WTC11 (cell line): ENCODE measurements around the gene DMXL1. TPM values are rescaled to one million over a fixed set of nuclear protein-coding genes. Genes with fewer than 3 reads are reported as not detected.

Experiments used
- ATAC-seq: fragments of 200-7000 bp; cut with Tn5 transposase; 2 replicates; pipeline ENCODE4 v1.10.0; 2021; ENCODE audit warnings: mild to moderate bottlenecking, moderate library complexity
- CTCF ChIA-PET: fragments of 300-600 bp; sonication (Branson Sonifier 250); formaldehyde crosslinking; loops from one replicate; lab custom pipeline; 2021; ENCODE audit warnings: antibody characterized with exemption; lab: Charles Lee
- POLR2A ChIA-PET: fragments of 350-600 bp; sonication (Branson Sonifier 250); formaldehyde crosslinking; loops from one replicate; lab custom pipeline; 2021; ENCODE audit warnings: antibody characterized with exemption; lab: Charles Lee
- DNase-seq: peaks from one replicate; pipeline ENCODE4 v3.0.0; 2021; ENCODE audit warnings: low spot score
- H3K27ac Mint-ChIP-seq: 2 replicates; pipeline ENCODE4 v1.8.0; 2021; ENCODE audit warnings: mixed read lengths
- H3K27me3 Mint-ChIP-seq: 2 replicates; pipeline ENCODE4 v1.8.0; 2021; ENCODE audit warnings: low read depth, mild to moderate bottlenecking, moderate library complexity, mixed read lengths
- H3K36me3 Mint-ChIP-seq: 2 replicates; pipeline ENCODE4 v1.8.0; 2021; ENCODE audit warnings: mixed read lengths
- H3K4me1 Mint-ChIP-seq: 2 replicates; pipeline ENCODE4 v1.8.0; 2022; ENCODE audit warnings: mixed read lengths
- H3K4me3 Mint-ChIP-seq: 2 replicates; pipeline ENCODE4 v1.8.0; 2021; ENCODE audit warnings: mild to moderate bottlenecking, moderate library complexity, mixed read lengths
- H3K9me3 Mint-ChIP-seq: 2 replicates; pipeline ENCODE4 v1.8.0; 2021; ENCODE audit warnings: mixed read lengths
- AR ChIP-seq: fragments of 250-450 bp; sonication (Bioruptor Pico); IDR thresholded peaks from 2 replicates; pipeline ENCODE4 v1.9.0; 2021; ENCODE audit warnings: mild to moderate bottlenecking
- ARID4B ChIP-seq: sonication (generic); formaldehyde crosslinking; IDR thresholded peaks from 2 replicates; pipeline ENCODE4 v1.8.0; 2023; ENCODE audit warnings: missing genetic modification reagents, mild to moderate bottlenecking, borderline replicate concordance
- ATF1 ChIP-seq: sonication (generic); formaldehyde crosslinking; IDR thresholded peaks from 2 replicates; pipeline ENCODE4 v1.8.1; 2023; ENCODE audit warnings: mild to moderate bottlenecking, moderate library complexity, missing genetic modification reagents
- CREM ChIP-seq: sonication (generic); formaldehyde crosslinking; IDR thresholded peaks from 2 replicates; pipeline ENCODE4 v1.8.1; 2022; ENCODE audit warnings: mild to moderate bottlenecking, missing genetic modification reagents, moderate library complexity
- E2F5 ChIP-seq: sonication (generic); formaldehyde crosslinking; IDR thresholded peaks from 2 replicates; pipeline ENCODE4 v1.8.1; 2022; ENCODE audit warnings: mild to moderate bottlenecking, moderate library complexity, missing genetic modification reagents
- EMX1 ChIP-seq: fragments of 250-450 bp; sonication (Bioruptor Pico); IDR thresholded peaks from 2 replicates; pipeline ENCODE4 v1.8.0; 2021; ENCODE audit warnings: mild to moderate bottlenecking
- ERG ChIP-seq: fragments of 250-450 bp; sonication (Bioruptor Pico); IDR thresholded peaks from 2 replicates; pipeline ENCODE4 v1.8.0; 2021; ENCODE audit warnings: mild to moderate bottlenecking
- ESRRA ChIP-seq: sonication (generic); formaldehyde crosslinking; IDR thresholded peaks from 2 replicates; pipeline ENCODE4 v1.8.1; 2022; ENCODE audit warnings: mild to moderate bottlenecking, missing genetic modification reagents, borderline replicate concordance
- GABPB1 ChIP-seq: sonication (generic); formaldehyde crosslinking; IDR thresholded peaks from 2 replicates; pipeline ENCODE4 v1.8.1; 2023; ENCODE audit warnings: mild to moderate bottlenecking, missing genetic modification reagents
- IRF2 ChIP-seq: sonication (generic); formaldehyde crosslinking; IDR thresholded peaks from 2 replicates; pipeline ENCODE4 v1.8.0; 2022; ENCODE audit warnings: low read depth, missing genetic modification reagents, borderline replicate concordance
- NFATC4 ChIP-seq: fragments of 250-450 bp; sonication (Bioruptor Pico); IDR thresholded peaks from 2 replicates; pipeline ENCODE4 v1.9.0; 2021; ENCODE audit warnings: mild to moderate bottlenecking
- PREB ChIP-seq: sonication (generic); formaldehyde crosslinking; IDR thresholded peaks from 2 replicates; pipeline ENCODE4 v1.8.1; 2022; ENCODE audit warnings: mild to moderate bottlenecking, missing genetic modification reagents, moderate library complexity, borderline replicate concordance
- SP1 ChIP-seq: sonication (generic); formaldehyde crosslinking; conservative IDR thresholded peaks from 2 replicates; pipeline ENCODE4 v1.8.1; 2022; ENCODE audit warnings: missing genetic modification reagents
- STAT6 ChIP-seq: sonication (generic); formaldehyde crosslinking; conservative IDR thresholded peaks from 2 replicates; pipeline ENCODE4 v1.8.1; 2023; ENCODE audit warnings: mild to moderate bottlenecking, low read depth, missing genetic modification reagents, moderate library complexity
- ZMAT4 ChIP-seq: fragments of 250-450 bp; sonication (Bioruptor Pico); IDR thresholded peaks from 2 replicates; pipeline ENCODE4 v1.9.0; 2021; ENCODE audit warnings: mild to moderate bottlenecking
- ZNF138 ChIP-seq: sonication (generic); formaldehyde crosslinking; conservative IDR thresholded peaks from 2 replicates; pipeline ENCODE4 v1.8.1; 2022; ENCODE audit warnings: mild to moderate bottlenecking, moderate library complexity, missing genetic modification reagents
- ZNF317 ChIP-seq: sonication (generic); formaldehyde crosslinking; IDR thresholded peaks from 2 replicates; pipeline ENCODE4 v1.8.1; 2023; ENCODE audit warnings: low read depth, mild to moderate bottlenecking, moderate library complexity, missing genetic modification reagents, borderline replicate concordance
- ZNF512 ChIP-seq: sonication (generic); formaldehyde crosslinking; IDR thresholded peaks from 2 replicates; pipeline ENCODE4 v1.8.1; 2022; ENCODE audit warnings: missing genetic modification reagents, borderline replicate concordance
- ZNF671 ChIP-seq: fragments of 250-450 bp; sonication (Bioruptor Pico); IDR thresholded peaks from 2 replicates; pipeline ENCODE4 v1.8.0; 2021; ENCODE audit warnings: mild to moderate bottlenecking
- total RNA-seq: library from RNA; stranded (reverse); gene quantifications from 3 replicates; pipeline ENCODE4 v1.2.3, GENCODE V29; 2021

The DMXL1 gene
- total RNA-seq, 1 experiment from 2014 or later = 43.7 TPM

- no peak overlapping the region for H3K27ac Mint-ChIP-seq
- no peaks in the 10 kb centered on the region for H3K9me3 Mint-ChIP-seq
- TF ChIP-seq ZNF317 (CRISPR knock-in tag) = no peak
- no peak for TF ChIP-seq STAT6 (CRISPR knock-in tag)
- TF ChIP-seq E2F5 (CRISPR knock-in tag) = no peak
- TF ChIP-seq ZMAT4 (CRISPR knock-in tag) = no peak
- TF ChIP-seq SP1 = no peak
- no peak for TF ChIP-seq EMX1 (CRISPR knock-in tag)
- TF ChIP-seq ZNF512 (CRISPR knock-in tag) = no peak
- no peak for TF ChIP-seq ZNF671
- TF ChIP-seq ATF1 (CRISPR knock-in tag) = no peak
- no peak for TF ChIP-seq IRF2 (CRISPR knock-in tag)
- no peak for TF ChIP-seq ESRRA
- no peak for TF ChIP-seq AR (CRISPR knock-in tag)
- TF ChIP-seq ARID4B (CRISPR knock-in tag) = no peak
- no peak for TF ChIP-seq CREM (CRISPR knock-in tag)
- TF ChIP-seq PREB (CRISPR knock-in tag) = no peak
- no peak for TF ChIP-seq ERG (CRISPR knock-in tag)
- TF ChIP-seq GABPB1 = no peak
- TF ChIP-seq ZNF138 = no peak
- TF ChIP-seq NFATC4 (CRISPR knock-in tag) = no peak
- CTCF ChIA-PET = interaction anchor here (1.5 kb wide), 2 partner anchors 17 to 174 kb away, joined by 6 to 8 read pairs; no protein-coding TSS in a partner anchor
- peaks cover 7% of the 10 kb centered on the region; the same call in 1 of the 2 replicates for H3K36me3 Mint-ChIP-seq
- POLR2A ChIA-PET = no interaction called here
- H3K4me3 Mint-ChIP-seq = no peak overlapping the region
- H3K27me3 Mint-ChIP-seq = no peaks in the 10 kb centered on the region
- ATAC-seq (no peak), DNase-seq (no peak)
- H3K4me1 Mint-ChIP-seq = no peaks in the 10 kb centered on the region
Observed at GRCh38 chr5:119238265-119239118, 167.6 kb downstream of the DMXL1 start.
